ENCODE measurements around the gene FLNA. TPM values are rescaled to one million over a fixed set of nuclear protein-coding genes. Genes with fewer than 3 reads are reported as not detected.
"Not testable (repeated sequence)": the region's sequence is repeated elsewhere in the genome, so short reads cannot be mapped to it uniquely, and the experiment has no call there.

The FLNA gene
- total RNA-seq, 1 experiment from 2014 or later: 375 TPM

DNA sequence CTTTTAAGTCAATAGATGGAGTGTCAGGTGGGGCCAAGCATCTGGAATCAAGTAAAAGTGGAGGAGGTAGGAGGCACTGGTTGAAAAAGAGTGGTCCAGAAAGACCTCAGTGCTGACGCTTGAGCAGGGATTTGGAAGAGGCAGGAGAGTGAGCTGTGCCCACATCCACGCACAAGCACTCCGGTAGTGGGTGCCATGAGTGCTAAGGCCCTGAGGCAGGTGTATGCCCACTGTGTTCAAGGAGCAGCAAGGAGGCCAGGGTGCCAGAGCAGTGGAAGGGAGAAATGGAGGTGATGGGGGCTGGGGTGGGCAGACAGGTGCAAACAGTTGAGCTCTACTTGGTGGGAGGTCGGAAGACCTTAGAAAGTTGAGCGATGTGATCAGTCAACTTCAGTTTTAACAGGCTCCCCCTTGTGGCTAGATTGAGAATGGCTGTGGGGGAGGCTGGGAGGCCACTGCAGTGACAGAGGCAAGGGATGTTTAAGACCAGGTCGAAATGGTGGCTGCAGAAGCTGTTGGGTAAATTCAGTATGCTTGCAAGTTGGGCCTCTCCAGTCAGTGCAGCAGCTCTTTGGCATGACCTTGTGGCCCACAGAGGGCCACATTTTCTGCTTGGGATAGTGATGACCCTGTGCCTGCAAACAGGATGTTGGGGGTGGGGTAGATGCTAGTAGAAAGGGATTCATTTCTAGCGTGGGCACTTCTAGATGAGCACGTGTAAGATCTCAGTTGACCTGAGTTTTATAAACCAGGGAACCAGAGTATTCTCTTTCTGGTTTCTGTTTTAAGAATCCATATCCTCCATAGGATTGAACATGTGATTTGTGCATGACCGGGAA lies 66.1 kb downstream of the FLNA start:
- DNase-seq (ENCODE audit: low read depth): peak; percentile 24

DNA sequence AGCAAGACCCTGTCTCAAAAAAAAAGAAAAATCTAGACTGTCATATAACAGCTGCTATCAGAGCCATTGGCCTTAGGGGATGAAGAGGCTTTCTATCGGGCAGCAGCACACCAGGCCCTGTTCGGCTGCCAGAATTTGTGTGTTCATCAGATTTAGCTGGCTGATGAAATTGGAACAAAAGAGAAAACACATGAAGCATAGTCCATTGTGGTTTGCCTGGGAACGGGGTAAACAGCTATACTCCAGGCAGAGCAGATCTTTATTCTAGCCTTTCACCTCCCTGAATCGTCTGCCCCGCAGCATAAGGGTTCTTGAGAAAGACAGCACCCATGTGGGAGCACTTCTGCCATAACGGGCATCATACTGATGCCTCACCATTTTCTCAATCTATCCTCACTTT lies 67.2 kb downstream of the FLNA start:
- no peak for DNase-seq (ENCODE audit: low read depth)

DNA sequence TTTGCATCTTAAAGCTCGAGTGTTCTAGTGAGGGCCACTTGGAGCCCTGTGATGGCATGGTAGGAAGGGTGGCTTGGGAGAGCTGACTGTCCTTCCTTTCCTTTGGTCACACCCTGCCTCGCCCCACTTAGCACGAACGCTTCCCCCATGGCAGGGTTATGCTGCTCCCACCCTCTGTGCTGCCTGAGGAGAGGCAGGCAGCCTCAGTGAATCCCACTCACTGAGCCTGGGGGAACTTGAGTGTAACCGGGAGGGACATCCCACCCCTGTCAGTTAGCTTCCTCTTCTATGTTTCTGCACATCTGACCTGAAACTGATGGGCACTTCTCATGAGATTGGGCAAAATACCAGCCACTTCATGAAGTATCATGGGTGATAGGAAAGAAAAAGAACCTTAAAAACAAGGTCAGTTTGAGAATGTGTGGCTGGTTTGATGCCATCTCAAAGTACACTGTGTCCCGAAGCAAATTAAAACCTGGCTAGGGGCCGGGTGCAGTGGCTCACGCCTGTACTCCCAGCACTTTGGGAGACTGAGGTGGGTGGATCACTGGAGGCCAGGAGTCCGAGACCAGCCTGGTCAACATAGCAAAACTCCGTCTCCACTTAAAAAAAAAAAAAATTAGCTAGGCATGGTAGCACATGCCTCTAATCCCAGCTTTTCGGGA lies 68.8 kb downstream of the FLNA start:
- DNase-seq (ENCODE audit: low read depth): no peak

DNA sequence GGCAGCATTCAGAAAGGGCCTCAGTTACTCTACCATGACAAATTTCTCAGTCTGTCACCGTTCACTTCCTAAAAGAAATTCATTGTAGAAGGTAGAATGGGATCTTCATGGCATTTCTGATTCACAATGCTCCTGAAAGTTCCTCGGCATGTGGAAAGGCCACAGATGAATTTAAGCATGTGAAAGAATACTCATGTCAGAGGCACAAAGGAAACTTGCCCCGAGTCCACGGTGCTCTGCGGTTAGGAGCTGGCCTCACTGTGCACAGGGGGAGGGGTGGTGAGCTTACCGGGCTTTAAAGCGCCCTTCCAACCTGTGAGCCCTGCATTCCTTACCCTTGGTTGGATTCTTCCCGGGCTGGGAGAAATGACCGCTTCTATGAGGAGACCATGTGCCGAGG lies 69.6 kb downstream of the FLNA start:
- peak; percentile 2 for DNase-seq (ENCODE audit: low read depth)

DNA sequence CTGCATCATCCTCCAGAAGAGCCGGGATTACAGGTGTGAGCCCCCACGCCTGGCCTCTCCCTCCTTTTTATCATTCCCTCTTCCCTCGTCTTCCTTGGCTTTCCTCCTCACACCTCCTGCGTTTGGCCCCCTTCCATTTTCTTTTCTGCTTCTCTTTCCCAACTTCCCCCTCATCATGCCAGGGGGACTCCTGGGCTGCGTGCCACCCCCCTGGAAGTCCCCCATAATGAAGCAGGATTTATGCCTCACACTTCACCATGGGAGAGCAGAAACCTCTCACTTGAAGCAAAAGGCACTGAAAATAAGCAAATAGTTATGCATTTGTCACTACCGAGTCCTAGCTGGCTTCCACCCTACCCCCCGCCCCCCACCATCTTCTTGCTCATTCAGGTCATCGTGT lies 71.0 kb downstream of the FLNA start:
- no peak for DNase-seq (ENCODE audit: low read depth)

DNA sequence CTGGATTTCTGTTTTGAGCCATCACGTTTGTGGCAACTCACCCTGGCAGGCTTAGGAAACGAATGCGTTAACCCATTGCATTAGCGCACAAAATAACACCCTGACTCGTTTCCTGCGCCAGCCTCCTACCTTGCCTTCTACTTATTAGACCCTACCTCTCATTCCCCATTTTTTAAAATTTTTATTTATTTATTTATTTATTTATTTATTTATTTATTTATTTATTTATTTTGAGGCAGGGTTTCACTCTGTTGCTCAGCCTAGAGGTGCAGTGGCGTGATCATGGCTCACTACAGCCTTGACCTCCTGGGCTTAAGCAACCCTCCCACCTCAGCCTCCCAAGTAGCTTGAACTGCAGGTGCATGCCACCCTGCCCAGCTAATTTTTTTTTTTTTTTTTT lies 71.4 kb downstream of the FLNA start:
- not testable (repeated sequence) for DNase-seq (ENCODE audit: low read depth)

DNA sequence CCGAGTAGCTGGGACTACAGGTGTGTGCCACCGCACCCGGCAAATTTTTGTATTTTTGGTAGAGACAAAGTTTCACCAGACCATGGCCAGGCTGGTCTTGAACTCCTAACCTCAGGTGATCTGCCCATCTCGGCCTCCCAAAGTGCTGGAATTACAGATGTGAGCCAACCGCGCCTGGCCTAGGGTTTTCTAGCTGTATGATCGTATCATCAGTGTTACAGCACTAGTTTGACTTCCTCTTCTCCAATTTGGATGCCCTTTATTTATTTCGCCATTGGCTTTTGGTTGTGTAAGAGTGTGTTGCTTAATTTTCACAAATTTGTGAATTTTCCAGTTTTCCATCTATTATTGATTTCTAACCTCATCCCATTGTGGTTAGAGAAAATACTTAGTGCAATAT lies 73.6 kb downstream of the FLNA start:
- no peak for DNase-seq (ENCODE audit: low read depth)

Other genes with a start within 250 kb of the FLNA start
- not detected in 2 replicates for gene OPN1LW, start 230.4 kb downstream of the FLNA start, total RNA-seq (2014; rRNA removed; shearing (Covaris generic))
- gene OPN1MW, start 192.0 kb downstream of the FLNA start, total RNA-seq (2014; rRNA removed; shearing (Covaris generic)): not detected in 2 replicates
- not detected in 2 replicates for gene OPN1MW2, start 154.9 kb downstream of the FLNA start, total RNA-seq (2014; rRNA removed; shearing (Covaris generic))
- not detected in 2 replicates for gene OPN1MW3, start 117.1 kb downstream of the FLNA start, total RNA-seq (2014; rRNA removed; shearing (Covaris generic))
- not detected in 2 replicates for gene TEX28, start 79.5 kb downstream of the FLNA start, total RNA-seq (2014; rRNA removed; shearing (Covaris generic))
- not detected in 2 replicates for gene TKTL1, start 78.8 kb downstream of the FLNA start, total RNA-seq (2014; rRNA removed; shearing (Covaris generic))
- gene EMD, start 4.7 kb upstream of the FLNA start, total RNA-seq (2014; rRNA removed; shearing (Covaris generic)): 27.6 and 29.8 TPM in 2 replicates
- 2,378 and 3,972 TPM in 2 replicates for gene RPL10, start 23.7 kb upstream of the FLNA start, total RNA-seq (2014; rRNA removed; shearing (Covaris generic))
- 12.6 and 14.3 TPM in 2 replicates for gene DNASE1L1, start 34.6 kb upstream of the FLNA start, total RNA-seq (2014; rRNA removed; shearing (Covaris generic))
- gene TAFAZZIN, start 36.9 kb upstream of the FLNA start, total RNA-seq (2014; rRNA removed; shearing (Covaris generic)): 9.6 and 9.8 TPM in 2 replicates
- 29.0 and 36.1 TPM in 2 replicates for gene ATP6AP1, start 54.0 kb upstream of the FLNA start, total RNA-seq (2014; rRNA removed; shearing (Covaris generic))
- gene GDI1, start 62.5 kb upstream of the FLNA start, total RNA-seq (2014; rRNA removed; shearing (Covaris generic)): 58.0 and 58.6 TPM in 2 replicates
- 37.8 and 45.0 TPM in 2 replicates for gene FAM50A, start 69.5 kb upstream of the FLNA start, total RNA-seq (2014; rRNA removed; shearing (Covaris generic))
- 3.9 and 5.4 TPM in 2 replicates for gene PLXNA3, start 83.6 kb upstream of the FLNA start, total RNA-seq (2014; rRNA removed; shearing (Covaris generic))
- gene LAGE3, start 104.6 kb upstream of the FLNA start, total RNA-seq (2014; rRNA removed; shearing (Covaris generic)): 28.8 and 40.4 TPM in 2 replicates
- 46.0 and 50.1 TPM in 2 replicates for gene UBL4A, start 112.0 kb upstream of the FLNA start, total RNA-seq (2014; rRNA removed; shearing (Covaris generic))
- 19.5 and 25.6 TPM in 2 replicates for gene SLC10A3, start 116.0 kb upstream of the FLNA start, total RNA-seq (2014; rRNA removed; shearing (Covaris generic))
- 16.5 and 22.3 TPM in 2 replicates for gene FAM3A, start 141.6 kb upstream of the FLNA start, total RNA-seq (2014; rRNA removed; shearing (Covaris generic))
- gene G6PD, start 172.2 kb upstream of the FLNA start, total RNA-seq (2014; rRNA removed; shearing (Covaris generic)): 50.1 and 82.3 TPM in 2 replicates
- gene IKBKG, start 173.0 kb upstream of the FLNA start, total RNA-seq (2014; rRNA removed; shearing (Covaris generic)): 11.2 and 16.5 TPM in 2 replicates
- not detected in 2 replicates for gene CTAG1A, start 210.5 kb upstream of the FLNA start, total RNA-seq (2014; rRNA removed; shearing (Covaris generic))
- not detected in 2 replicates for gene CTAG1B, start 244.6 kb upstream of the FLNA start, total RNA-seq (2014; rRNA removed; shearing (Covaris generic))

Measured in RPMI7951 (cell line).